GM10847 (cell line): ENCODE measurements around the gene RTKN.

ENCODE experiments used
- POLR2A ChIP-seq: IDR thresholded peaks from 2 replicates; pipeline ENCODE4 v1.6.1; 2011; ENCODE audit not compliant: insufficient read length; ENCODE audit errors: extremely low read depth

RTKN gene

DNA sequence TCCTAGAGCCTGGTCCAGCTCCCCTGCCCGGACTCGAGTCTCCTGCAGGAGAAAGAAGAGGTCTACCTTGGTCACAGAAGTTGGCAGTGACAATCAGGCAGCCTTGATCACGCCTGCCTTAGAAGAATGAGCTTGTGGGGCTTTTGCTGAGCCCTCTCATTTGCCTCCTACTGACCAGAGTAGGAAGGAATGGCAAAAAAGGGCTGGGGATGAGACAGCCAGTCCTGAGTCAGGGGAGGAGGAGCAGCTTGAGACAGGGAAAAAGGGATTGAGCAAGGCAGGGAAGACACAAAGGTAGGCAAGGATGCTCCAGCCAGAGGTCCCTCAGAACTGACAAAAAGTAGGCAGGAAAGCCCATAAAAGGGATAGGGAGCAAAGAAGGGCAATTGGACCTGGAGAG, 14.2 kb downstream of the RTKN start:
- no peak for TF ChIP-seq POLR2A

DNA sequence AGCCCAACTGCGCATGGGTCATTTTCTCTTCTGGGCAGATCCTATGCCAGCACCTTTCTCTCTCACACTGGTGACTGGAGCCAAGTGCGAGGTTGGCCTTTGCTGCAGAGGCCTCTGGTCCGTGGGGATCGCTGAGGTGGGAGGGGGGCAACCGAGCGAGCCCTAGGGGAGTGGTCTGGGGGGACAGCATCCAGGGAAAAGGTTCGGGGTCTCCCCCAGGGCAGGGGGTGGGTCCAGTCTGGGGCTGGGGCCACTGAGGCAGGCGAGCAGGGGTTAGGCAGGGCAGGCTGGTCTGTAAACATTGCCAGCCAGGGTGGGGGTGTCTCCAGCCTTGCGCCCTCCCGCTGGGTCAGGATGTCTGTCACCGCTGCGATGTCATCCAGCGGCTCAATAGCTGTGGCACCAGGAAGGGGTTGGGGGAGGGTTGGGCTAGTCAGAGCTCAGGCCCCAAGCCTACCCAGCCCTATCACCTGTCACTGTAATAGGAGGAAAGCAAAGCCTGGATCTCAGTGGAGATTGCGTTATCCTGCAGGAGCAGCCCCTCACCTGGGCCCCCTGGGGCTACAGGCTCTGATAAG, 15.5 kb downstream of the RTKN start:
- no peak for TF ChIP-seq POLR2A

DNA sequence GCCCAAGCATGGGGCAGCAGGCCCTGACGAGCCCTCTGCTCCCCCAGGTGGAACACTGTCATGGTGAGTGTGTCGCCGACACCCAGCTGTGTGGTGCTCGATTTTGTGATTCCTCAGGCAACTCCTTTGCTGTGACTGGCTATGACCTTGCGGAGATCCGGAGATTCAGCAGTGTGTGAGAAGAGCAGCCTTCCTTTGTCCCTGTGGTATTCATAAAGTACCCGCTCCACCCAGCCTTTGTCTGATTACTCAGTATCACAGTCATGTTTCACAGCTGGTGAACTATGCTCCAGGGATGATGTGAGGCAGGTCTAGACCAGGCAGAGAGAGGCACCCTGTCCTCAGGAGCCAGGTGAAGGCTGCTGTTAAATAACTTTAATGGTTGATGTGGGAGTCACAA, 16.2 kb downstream of the RTKN start:
- no peak for TF ChIP-seq POLR2A

DNA sequence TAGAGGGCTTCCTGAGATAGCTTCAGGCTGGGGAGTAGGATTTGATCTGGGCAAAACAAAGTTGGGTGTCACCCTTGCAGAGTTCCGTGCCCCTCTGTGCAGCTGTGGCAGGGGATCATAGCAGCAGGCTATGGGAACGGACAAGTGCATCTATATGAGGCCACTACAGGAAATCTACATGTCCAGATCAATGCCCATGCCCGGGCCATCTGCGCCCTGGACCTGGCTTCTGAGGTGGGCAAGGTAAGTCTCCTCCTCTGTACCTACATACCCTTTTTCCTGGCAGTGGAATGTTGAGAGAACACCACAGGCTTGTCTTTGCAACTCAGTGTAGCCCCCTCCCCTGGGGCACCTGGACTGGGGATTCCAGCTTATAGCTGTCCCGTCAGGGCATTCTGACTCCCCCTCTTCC, 16.7 kb downstream of the RTKN start:
- no peak for TF ChIP-seq POLR2A

DNA sequence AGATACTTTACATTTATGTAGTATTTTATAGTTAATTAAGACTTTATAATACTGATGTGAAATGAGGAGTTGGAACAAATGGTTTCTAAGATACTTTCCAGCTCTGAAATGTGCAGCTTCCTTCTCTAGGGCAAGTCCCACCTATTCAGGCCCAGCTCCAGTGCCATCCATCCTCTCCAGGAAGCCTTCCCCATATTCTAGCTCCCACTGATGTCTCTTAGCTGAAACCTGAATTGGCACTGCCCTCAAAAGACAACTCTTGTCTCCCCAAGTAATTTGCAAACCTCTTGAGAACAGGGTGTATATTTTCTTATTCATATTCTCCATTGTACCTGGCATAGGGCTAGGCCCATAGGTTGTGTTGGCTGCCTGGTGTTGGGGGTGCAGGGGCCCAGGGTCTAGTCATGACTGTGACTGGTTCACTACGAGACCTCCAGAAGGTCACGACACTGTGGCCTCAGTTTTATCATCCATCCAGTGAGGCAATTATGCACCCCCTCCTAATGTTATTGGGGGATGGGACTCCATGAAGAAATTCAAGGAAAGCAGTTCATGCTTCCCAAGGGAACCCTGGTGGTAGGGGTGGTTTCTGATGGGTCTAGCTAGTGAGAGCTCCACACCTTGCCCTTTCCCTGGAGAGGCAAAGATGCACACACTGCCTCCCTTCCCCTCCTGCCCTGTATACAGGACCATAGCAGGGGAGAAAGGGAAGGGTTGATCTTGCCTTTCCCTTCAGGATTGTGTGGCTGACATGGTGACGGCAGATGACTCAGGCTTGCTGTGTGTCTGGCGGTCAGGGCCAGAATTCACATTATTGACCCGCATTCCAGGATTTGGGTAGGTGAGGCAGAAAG, 17.4 kb downstream of the RTKN start:
- TF ChIP-seq POLR2A, result no peak

DNA sequence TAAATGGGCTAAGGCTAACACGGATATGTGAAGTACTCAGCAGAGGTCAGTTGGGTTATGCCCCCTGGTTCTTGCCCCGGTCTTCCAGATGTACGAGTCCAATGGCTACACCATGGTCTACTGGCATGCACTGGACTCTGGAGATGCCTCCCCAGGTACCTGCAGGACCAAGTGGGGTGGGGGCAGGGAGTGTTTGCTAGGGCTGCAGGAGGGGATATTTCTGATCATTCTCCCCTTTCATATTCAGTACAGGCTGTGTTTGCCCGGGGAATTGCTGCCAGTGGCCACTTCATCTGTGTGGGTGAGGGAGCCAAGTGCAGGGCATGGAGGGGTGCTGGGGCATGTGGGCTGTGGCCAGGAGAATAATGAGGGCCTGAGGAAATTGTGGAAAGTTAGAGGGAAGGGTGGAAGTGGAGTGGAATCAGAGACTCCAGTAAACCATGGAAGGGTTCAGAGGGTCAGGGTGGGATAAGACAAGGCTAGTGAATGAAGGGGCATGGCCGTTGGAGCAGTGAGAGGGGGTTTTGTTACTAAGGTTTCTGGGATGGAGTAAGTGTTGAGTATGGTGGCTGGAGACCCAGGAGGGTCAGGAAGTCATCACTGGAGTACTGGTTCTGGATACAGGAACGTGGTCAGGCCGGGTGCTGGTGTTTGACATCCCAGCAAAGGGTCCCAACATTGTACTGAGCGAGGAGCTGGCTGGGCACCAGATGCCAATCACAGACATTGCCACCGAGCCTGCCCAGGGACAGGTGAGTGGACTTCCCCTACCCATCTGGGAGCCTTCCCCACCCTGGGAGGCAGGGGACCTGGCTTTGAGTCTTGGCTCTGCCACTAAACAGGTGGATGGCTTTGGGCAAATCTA, 18.3 kb downstream of the RTKN start:
- TF ChIP-seq POLR2A, result no peak

DNA sequence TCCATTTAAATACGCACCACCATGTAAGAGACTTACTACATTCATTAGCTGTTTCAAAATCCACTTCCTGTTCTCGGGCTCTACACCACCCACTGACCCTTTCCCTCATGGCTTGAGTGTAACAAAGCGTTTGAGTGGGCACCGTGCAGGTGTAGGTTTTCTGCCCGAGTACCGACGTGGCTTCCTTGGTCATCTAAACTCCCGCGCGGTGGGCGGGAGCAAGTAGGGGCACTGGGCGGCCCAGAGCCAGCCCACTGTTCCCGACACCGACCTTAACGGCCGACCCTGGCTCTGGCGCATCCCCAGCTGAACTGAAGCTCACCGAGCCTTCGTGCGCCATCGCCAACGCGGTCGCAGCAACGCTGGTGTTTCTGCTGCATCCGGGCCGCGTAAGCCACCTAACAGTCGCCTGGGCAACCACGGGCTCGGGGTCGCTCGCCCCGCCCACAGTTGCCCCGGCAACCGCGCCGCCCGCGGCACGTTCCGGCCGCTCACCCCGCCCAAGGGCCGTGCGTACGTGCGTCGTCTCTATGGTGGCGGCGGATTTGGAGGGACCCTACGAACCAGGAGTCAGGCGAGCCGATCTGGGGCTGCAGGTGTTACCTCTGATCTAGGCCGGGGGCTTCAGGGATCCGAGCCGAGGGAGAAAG, 20.4 kb downstream of the RTKN start, which contains the start of the genes C2orf81 and WDR54:
Gene C2orf81 (minus strand): TSS at position 399 of the 650 bp plus-strand sequence. CDS start 59 bp downstream, at position 340.
Gene WDR54 (plus strand): TSS at position 510 of the 650 bp plus-strand sequence. CDS start 424 bp downstream, outside the sequence.
- peak; percentile 76 for TF ChIP-seq POLR2A

DNA sequence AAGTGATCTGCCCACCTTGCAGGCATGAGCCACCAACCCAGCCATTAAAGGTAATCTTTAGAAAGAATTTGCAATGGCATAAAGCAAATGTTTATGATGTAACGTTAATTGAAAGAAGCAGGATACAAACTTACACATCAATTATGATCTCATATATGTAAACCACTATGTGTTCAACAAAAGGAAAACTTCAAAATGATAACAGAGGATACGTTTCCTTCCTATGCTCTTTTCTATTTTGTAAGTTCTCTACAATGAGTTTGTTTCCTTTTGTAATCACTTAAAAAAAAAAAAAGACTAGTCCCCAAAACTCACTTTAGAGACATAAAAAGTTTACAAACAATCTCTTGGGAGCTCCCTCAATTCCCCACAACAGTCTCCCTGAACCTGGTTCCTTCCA, 21.7 kb downstream of the RTKN start:
- no peak for TF ChIP-seq POLR2A

DNA sequence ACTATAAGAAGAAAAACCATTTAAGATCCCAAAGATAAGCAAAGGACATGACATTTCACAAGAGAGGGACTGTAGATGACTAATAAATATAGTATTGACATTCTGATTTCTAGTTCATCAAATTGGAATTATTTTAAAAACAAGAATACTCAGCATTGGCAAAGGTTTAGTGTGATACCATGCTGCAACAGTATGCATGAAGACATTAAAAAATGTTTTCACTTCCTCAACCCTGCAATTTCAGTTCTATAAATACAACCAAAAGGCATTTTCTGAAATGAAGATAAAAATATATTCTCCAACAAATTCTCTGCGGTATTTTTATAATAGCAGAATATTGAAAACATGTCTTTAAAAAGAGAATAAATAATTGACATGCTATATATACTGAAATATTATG, 22.4 kb downstream of the RTKN start:
- no peak for TF ChIP-seq POLR2A

DNA sequence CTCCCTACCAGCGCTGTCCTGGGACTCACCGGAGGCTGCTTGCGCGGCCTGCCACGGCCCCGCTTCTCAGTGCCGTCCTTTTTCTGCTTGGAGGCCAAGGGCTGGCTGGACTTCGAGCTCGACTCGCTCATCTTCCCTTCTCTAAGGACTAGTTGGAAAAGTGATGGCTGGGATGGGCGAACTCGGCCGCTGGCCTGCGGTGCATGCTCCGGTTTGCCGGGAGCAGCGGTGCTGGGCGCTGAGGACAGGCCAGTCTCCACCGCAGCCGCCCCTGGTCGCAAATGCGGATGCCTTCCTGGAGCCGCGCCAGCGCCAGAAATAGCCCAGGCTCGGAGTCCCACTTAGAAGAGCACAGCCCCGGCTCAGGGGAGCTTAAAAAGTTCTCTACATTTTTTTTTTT, 23.4 kb downstream of the RTKN start:
- TF ChIP-seq POLR2A, result no peak

DNA sequence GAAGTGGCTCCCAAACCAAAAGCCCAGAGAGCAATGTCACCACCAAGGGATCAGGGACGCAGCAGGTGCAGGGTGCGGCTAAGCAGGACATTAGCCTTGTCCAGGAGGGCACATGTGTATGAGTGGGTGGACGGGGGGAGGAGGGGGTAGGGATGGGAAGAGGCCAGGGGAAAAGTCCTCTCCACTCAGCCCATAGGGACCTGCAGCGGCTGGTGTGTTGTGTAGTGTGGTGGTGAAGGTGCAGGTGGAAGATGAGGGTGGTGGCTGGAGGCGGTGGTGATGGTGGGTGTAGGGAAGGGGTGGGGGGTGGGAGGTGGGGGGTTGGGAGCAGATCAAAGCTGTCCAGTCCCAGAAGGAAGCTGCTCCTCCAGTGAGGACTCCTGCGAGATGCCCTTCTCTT, 24.0 kb downstream of the RTKN start:
- TF ChIP-seq POLR2A, result no peak

DNA sequence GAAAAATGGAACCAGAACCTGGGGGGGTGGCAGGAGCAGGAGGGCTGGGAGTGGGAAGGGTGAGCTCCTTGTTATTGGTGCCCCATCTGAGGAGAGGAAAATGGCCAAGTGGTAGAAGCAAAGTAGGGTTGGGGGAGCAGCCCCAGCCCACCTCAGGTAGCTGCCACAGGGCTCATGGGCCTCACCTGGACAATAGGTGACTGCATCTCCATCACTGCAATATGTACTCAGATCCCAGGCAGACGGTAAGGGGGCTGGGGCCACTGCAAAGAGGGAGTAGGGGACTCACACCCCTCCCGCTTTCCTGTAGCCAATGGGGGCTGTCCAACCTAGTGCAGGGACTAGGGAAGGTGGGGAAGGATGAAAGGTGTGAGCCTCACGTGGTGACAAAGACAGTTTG, 24.5 kb downstream of the RTKN start:
- no peak for TF ChIP-seq POLR2A

DNA sequence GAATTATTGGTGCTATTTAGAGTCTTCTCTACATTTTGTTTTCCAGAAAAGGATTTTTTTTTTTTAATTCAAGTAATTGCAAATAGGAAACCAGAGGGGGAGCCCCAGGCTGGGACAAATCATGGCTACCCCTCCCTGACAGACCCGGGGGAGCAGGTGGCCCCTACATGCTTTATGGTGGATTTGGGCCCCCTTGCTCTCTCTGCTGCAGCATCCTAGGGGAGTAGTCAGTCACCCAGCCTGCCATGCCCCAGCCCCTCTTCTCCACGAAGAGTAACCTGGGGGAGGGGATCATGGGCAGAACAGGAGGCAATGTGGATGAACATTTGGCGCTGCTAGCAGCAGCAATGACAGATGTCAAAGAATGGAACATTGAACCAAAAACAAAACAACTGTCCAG, 25.0 kb downstream of the RTKN start:
- TF ChIP-seq POLR2A, result no peak

DNA sequence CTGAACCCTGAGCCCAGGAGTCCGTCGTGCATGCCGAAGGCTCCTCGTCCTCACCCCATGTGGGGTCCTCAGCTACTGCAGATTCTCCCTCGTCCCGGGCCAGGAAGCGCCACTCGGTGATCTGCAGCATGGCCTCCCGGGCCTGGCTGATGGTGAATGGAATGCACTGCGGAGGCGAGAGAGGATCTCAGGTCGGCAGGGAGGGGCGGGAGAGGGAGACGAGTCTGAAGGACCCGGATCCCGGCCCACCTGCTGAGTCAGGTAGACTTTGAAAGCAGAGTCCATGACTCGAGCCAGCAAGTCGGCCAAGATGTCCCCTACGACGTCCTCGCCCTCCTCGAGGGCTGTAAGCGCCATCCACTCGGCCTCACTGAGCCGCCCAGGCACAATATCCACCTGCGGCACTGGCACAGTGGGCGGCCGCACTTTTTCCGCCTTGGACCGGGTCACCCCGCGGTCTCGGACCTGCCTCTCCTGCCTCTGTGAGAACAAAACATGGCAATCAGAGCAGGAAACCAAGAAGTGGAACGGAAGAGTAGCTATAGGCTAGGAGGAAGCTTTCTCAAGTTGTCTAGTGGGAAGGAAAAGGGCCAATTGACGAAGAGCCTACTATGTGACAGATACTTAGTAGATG, 25.9 kb downstream of the RTKN start:
- TF ChIP-seq POLR2A, result no peak
